OCI-LY7 (cell line): ENCODE measurements around the gene RNPEPL1. TPM values are rescaled to one million over a fixed set of nuclear protein-coding genes. Genes with fewer than 3 reads are reported as not detected.

Source experiments
- BruUV-seq: library from RNA; stranded (reverse); fragments of 400-500 nt; replicated peaks from 2 replicates; lab custom pipeline; 2021; lab: Mats Ljungman, UMichigan
- CTCF ChIA-PET: fragments of 300-600 bp; sonication (Branson Sonifier 250); formaldehyde crosslinking; loops from one replicate; lab custom pipeline; 2022; ENCODE audit warnings: antibody characterized with exemption; ENCODE audit not compliant: unreplicated experiment; lab: Charles Lee
- POLR2A ChIA-PET: fragments of 300-600 bp; sonication (Branson Sonifier 250); formaldehyde crosslinking; loops from one replicate; lab custom pipeline; 2022; ENCODE audit warnings: antibody characterized with exemption; lab: Charles Lee
- DNase-seq: peaks from one replicate; pipeline ENCODE4 v3.0.0-alpha.2; 2015; ENCODE audit warnings: low spot score
- H2AFZ ChIP-seq: fragments of 200-600 bp; sonication (generic), shearing (Covaris generic); 2 replicates; pipeline ENCODE4 v1.6.1; 2014; ENCODE audit warnings: mild to moderate bottlenecking, antibody characterized with exemption, low read length, moderate library complexity
- H3K27ac ChIP-seq: fragments of 200-600 bp; sonication (generic); 2 replicates; pipeline ENCODE4 v1.5.1; 2014; ENCODE audit warnings: mixed run types, low read depth, mild to moderate bottlenecking, moderate library complexity, low read length, inconsistent platforms; ENCODE audit not compliant: poor library complexity, severe bottlenecking
- H3K36me3 ChIP-seq: fragments of 200-600 bp; sonication (generic); 2 replicates; pipeline ENCODE4 v1.6.1; 2014; ENCODE audit warnings: mild to moderate bottlenecking, antibody characterized with exemption, low read length, moderate library complexity, mixed read lengths; ENCODE audit not compliant: insufficient read depth
- H3K4me1 ChIP-seq: fragments of 200-600 bp; sonication (generic); 2 replicates; pipeline ENCODE4 v1.5.1; 2014; ENCODE audit warnings: mild to moderate bottlenecking, low read length; ENCODE audit not compliant: insufficient read depth, poor library complexity, severe bottlenecking
- H3K4me2 ChIP-seq: fragments of 200-600 bp; sonication (generic); 2 replicates; pipeline ENCODE4 v1.6.1; 2014; ENCODE audit warnings: mild to moderate bottlenecking, low read length
- H3K4me3 ChIP-seq: fragments of 200-600 bp; sonication (generic); 2 replicates; pipeline ENCODE4 v1.5.1; 2014; ENCODE audit warnings: mild to moderate bottlenecking, low read depth, low read length; ENCODE audit not compliant: poor library complexity, severe bottlenecking
- H3K79me2 ChIP-seq: fragments of 200-600 bp; sonication (generic); 2 replicates; pipeline ENCODE4 v1.6.1; 2016; ENCODE audit warnings: low read depth, mild to moderate bottlenecking, low read length, moderate library complexity, mixed read lengths; ENCODE audit not compliant: insufficient read depth
- H3K9me2 ChIP-seq: fragments of 200-600 bp; sonication (generic); 2 replicates; pipeline ENCODE4 v1.6.1; 2016; ENCODE audit warnings: mild to moderate bottlenecking, low read length, mixed read lengths; ENCODE audit not compliant: insufficient read depth
- H3K9me3 ChIP-seq: fragments of 200-600 bp; sonication (generic); 2 replicates; pipeline ENCODE4 v1.6.1; 2014; ENCODE audit warnings: mild to moderate bottlenecking, mixed run types, low read length, mixed read lengths
- H4K20me1 ChIP-seq: fragments of 200-600 bp; sonication (generic); 2 replicates; pipeline ENCODE4 v1.6.1; 2014; ENCODE audit warnings: mild to moderate bottlenecking, antibody characterized with exemption, low read length, moderate library complexity, mixed read lengths; ENCODE audit not compliant: insufficient read depth
- EZH2phosphoT487 ChIP-seq: fragments of 200-600 bp; sonication (generic); IDR thresholded peaks from 2 replicates; pipeline ENCODE4 v1.6.1; 2018; ENCODE audit warnings: low read depth, borderline replicate concordance, mild to moderate bottlenecking, mixed run types, antibody characterized with exemption, low read length, moderate library complexity, mixed read lengths
- intact Hi-C: fragments of 100-400 bp; cut with micrococcal nuclease; formaldehyde crosslinking; loops from one replicate; pipeline ENCODE4 v1.10.0; 2022; ENCODE audit not compliant: unreplicated experiment
- total RNA-seq, 2 experiments: library from RNA; depleted of rRNA in 1 of 2; stranded (reverse); fragments of >200 nt in 1 of 2; shearing (Covaris generic) in 1 of 2; gene quantifications; 2 replicates each; pipeline ENCODE4 v1.2.3, GENCODE V29; 2014 to 2022
- TF ChIP-seq, protein P1 (sequence below): fragments of 200-600 bp; sonication (generic); conservative IDR thresholded peaks from 2 replicates; pipeline ENCODE4 v1.5.1; 2014; ENCODE audit warnings: mild to moderate bottlenecking, antibody characterized with exemption, low read length, moderate library complexity, mixed read lengths

Gene RNPEPL1
- total RNA-seq, 2 experiments from 2014 or later, result 41.9 to 51.8 TPM

DNA sequence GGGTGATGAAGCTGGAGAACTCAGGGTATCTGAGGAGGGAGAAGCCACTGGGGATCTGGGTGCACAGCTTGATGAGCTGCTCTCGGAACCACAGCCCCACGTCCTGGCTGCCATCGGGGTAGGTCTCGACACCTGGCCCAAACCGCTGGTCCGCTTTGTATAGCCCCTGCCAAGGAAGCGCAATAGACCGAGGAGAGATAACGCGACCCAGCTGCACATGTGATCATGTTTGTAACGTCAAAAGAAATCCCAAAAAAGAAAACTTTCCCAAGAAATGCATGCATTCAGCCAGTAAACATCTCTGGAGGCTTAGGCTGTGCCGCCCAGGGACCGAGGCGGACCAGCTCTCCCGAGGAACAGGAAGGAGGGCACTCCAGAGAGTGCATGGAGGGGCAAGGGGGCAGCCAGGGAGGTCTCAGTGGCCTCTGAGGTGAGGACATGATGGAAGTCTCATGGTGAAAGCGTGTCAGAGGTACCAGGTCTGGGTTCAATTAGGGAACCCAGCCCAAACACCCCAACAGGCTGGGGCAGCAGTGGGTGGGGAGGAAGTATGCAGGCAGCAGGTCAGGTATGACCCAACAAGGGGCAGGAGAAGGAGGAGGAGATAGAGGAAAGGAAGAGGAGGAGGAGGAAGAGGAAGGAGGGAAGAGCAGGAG lies 38.8 kb upstream of the RNPEPL1 start:
- Histone ChIP-seq H3K27ac (no peak overlapping the region), H3K4me3 (no peak overlapping the region), H3K36me3 (peaks cover 95% of the 10 kb centered on the region), H3K4me1 (no peaks in the 10 kb centered on the region), H3K79me2 (no peaks in the 10 kb centered on the region), H3K9me3 (peaks cover 40% of the 10 kb centered on the region), H4K20me1 (no peaks in the 10 kb centered on the region), H2AFZ (no peak overlapping the region), H3K4me2 (no peak overlapping the region), H3K9me2 (no peaks in the 10 kb centered on the region)
- no peak for DNase-seq
- ChIA-PET POLR2A (no interaction called here), CTCF (no interaction called here)
- intact Hi-C loops, result no loop called here
- BruUV-seq, result no TSS peak
- TF ChIP-seq EZH2phosphoT487, result no peak
- TF ChIP-seq, protein P1, sequence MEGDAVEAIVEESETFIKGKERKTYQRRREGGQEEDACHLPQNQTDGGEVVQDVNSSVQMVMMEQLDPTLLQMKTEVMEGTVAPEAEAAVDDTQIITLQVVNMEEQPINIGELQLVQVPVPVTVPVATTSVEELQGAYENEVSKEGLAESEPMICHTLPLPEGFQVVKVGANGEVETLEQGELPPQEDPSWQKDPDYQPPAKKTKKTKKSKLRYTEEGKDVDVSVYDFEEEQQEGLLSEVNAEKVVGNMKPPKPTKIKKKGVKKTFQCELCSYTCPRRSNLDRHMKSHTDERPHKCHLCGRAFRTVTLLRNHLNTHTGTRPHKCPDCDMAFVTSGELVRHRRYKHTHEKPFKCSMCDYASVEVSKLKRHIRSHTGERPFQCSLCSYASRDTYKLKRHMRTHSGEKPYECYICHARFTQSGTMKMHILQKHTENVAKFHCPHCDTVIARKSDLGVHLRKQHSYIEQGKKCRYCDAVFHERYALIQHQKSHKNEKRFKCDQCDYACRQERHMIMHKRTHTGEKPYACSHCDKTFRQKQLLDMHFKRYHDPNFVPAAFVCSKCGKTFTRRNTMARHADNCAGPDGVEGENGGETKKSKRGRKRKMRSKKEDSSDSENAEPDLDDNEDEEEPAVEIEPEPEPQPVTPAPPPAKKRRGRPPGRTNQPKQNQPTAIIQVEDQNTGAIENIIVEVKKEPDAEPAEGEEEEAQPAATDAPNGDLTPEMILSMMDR, result no peak

DNA sequence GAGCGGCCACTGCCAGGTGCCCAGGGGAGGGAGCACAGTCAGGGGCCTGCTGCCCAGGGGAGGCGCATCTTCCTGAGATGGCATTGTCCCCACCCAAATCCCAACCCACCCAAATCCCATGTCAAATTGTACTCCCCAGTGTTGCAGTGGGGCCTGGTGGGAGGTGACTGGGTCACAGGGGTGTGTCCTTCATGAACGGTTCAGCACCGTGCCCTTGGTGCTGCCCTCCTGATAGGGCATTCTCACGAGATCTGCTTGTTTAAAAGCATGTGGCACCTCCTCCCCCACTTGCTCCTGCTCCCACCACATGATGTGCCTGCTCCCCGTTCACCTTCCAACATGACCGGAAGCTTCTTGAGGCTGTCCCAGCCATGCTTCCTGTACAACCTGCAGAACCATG lies 38.1 kb upstream of the RNPEPL1 start:
- DNase-seq, result no peak
- Histone ChIP-seq H3K4me1 (no peaks in the 10 kb centered on the region), H3K9me3 (peaks cover 33% of the 10 kb centered on the region), H3K4me3 (no peak overlapping the region), H3K79me2 (no peaks in the 10 kb centered on the region), H3K27ac (no peak overlapping the region), H4K20me1 (no peaks in the 10 kb centered on the region), H3K36me3 (peaks cover 95% of the 10 kb centered on the region), H3K9me2 (no peaks in the 10 kb centered on the region), H3K4me2 (no peak overlapping the region), H2AFZ (no peak overlapping the region)
- no peak for TF ChIP-seq EZH2phosphoT487
- TF ChIP-seq, protein P1, result no peak
- CTCF ChIA-PET, result no interaction called here
- POLR2A ChIA-PET, result no interaction called here
- intact Hi-C loops, result no loop called here
- BruUV-seq, result no TSS peak

DNA sequence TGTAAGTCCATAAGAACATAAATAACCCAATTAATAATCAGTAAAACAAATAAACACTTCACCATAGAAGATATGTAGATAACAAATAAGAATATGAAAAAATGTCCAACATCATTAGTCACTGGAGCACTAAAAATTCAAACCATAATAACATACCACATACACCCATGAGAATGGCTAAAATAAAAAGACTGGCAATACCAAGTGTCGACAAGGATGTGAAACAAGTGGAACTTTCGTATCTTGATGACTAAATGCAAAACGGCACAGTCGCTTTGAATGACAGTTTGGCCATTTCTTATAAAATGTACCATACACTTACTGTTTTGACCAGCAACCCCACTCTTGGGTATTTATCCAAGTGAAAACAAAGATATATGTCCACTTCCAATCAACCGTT lies 37.2 kb upstream of the RNPEPL1 start:
- no peaks in the 10 kb centered on the region for H3K4me1 ChIP-seq
- H3K9me3 ChIP-seq, result peaks cover 25% of the 10 kb centered on the region
- H3K4me3 ChIP-seq, result no peak overlapping the region
- ChIA-PET POLR2A (no interaction called here), CTCF (no interaction called here)
- TF ChIP-seq EZH2phosphoT487, result no peak
- TF ChIP-seq, protein P1, result no peak
- no peak overlapping the region for H2AFZ ChIP-seq
- H3K79me2 ChIP-seq, result no peaks in the 10 kb centered on the region
- no peak overlapping the region for H3K4me2 ChIP-seq
- no peak overlapping the region for H3K27ac ChIP-seq
- peaks cover 95% of the 10 kb centered on the region for H3K36me3 ChIP-seq
- H4K20me1 ChIP-seq, result no peaks in the 10 kb centered on the region
- H3K9me2 ChIP-seq, result no peaks in the 10 kb centered on the region
- no peak for DNase-seq
- intact Hi-C loops, result no loop called here
- BruUV-seq, result no TSS peak
